Nephron progenitor cell (in vitro differentiated cells): ENCODE results near the gene MLKL.
"Not testable (repeated sequence)": the region's sequence is repeated elsewhere in the genome, so short reads cannot be mapped to it uniquely, and the experiment has no call there.

Source experiments
- DNase-seq: peaks from one replicate; pipeline ENCODE4 v3.0.0; 2021
- H3K27ac Mint-ChIP-seq: 2 replicates; pipeline ENCODE4 v1.8.0; 2021; ENCODE audit warnings: mild to moderate bottlenecking, moderate library complexity, mixed read lengths
- H3K27me3 Mint-ChIP-seq: 2 replicates; pipeline ENCODE4 v1.8.0; 2021; ENCODE audit warnings: mild to moderate bottlenecking, low read depth, mixed read lengths; ENCODE audit not compliant: poor library complexity
- H3K36me3 Mint-ChIP-seq: 2 replicates; pipeline ENCODE4 v1.8.0; 2021; ENCODE audit warnings: low read depth, mixed read lengths
- H3K4me1 Mint-ChIP-seq: 2 replicates; pipeline ENCODE4 v1.8.0; 2021; ENCODE audit warnings: mixed read lengths
- H3K4me3 Mint-ChIP-seq: 2 replicates; pipeline ENCODE4 v1.8.0; 2021; ENCODE audit warnings: mild to moderate bottlenecking, moderate library complexity, mixed read lengths
- H3K9me3 Mint-ChIP-seq: 2 replicates; pipeline ENCODE4 v1.8.0; 2021; ENCODE audit warnings: mild to moderate bottlenecking, moderate library complexity, mixed read lengths
- TF ChIP-seq, protein P1 (sequence below): fragments of 200-600 bp; sonication (generic); IDR thresholded peaks from 2 replicates; pipeline ENCODE4 v1.5.0; 2021; ENCODE audit warnings: antibody characterized with exemption

The MLKL gene

DNA sequence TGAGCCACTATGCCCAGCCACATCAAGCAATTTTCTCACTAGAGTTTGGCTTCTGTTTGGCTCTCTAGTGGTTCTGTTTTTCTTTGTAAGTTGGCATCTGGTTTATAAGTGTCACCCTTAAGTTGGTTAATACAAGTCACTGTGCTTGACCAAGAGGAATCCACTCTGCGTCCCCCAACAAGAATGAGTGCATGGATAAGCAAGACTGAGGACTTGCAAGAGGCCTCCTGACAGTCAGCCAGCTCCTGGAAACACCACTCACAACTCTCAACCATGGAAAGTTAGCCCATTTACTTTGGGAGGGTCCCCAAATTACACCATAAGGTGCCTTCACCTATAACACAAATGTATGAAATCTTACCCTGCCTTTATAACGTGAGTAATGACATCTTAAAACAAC is 41.6 kb downstream of the MLKL start:
- Mint-ChIP-seq H3K27ac (no peak overlapping the region), H3K27me3 (peaks cover 2% of the 10 kb centered on the region), H3K9me3 (no peaks in the 10 kb centered on the region), H3K36me3 (peaks cover 91% of the 10 kb centered on the region), H3K4me1 (peaks cover 28% of the 10 kb centered on the region), H3K4me3 (no peak overlapping the region)
- TF ChIP-seq, protein P1, sequence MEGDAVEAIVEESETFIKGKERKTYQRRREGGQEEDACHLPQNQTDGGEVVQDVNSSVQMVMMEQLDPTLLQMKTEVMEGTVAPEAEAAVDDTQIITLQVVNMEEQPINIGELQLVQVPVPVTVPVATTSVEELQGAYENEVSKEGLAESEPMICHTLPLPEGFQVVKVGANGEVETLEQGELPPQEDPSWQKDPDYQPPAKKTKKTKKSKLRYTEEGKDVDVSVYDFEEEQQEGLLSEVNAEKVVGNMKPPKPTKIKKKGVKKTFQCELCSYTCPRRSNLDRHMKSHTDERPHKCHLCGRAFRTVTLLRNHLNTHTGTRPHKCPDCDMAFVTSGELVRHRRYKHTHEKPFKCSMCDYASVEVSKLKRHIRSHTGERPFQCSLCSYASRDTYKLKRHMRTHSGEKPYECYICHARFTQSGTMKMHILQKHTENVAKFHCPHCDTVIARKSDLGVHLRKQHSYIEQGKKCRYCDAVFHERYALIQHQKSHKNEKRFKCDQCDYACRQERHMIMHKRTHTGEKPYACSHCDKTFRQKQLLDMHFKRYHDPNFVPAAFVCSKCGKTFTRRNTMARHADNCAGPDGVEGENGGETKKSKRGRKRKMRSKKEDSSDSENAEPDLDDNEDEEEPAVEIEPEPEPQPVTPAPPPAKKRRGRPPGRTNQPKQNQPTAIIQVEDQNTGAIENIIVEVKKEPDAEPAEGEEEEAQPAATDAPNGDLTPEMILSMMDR = no peak
- DNase-seq = no peak

DNA sequence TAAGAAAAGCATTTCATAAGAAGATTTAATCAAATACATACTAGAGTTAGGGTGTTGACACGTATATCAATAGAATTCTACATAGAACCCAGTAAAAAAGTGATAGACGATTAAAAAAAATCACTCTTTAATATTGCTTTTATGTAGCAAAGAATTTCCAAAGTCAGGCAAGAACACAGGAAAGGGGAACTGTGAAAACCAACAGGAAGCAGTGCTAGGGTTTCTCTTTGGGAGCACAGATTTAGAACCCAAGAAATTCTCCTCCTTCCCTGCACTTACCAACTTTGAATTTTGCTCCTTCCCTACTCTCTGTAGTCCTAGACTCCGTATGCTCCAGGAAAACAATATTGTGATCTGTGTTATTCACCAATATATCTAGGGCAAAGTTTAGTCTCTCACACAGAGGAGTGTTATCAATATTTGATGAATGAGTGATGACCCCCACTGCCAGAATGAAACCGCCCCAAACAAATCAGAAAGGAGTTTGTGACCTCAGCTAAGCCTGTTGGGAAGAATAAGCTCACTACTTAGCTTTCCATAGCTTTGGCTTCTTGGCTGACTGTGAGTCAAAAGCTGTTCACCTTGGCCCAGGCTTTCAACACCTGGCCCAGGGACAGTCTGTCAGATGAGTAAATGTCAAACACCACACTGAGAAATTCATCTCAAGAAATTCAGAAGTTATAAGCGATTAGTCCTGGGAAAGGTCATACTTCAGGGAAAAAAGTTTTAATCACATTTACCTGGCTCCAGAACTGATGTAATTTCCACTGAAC is 42.6 kb downstream of the MLKL start:
- Mint-ChIP-seq H3K27me3 (no peaks in the 10 kb centered on the region), H3K27ac (peak overlapping the region; percentile 36), H3K4me3 (no peak overlapping the region), H3K9me3 (no peaks in the 10 kb centered on the region), H3K4me1 (peaks cover 22% of the 10 kb centered on the region), H3K36me3 (peaks cover 86% of the 10 kb centered on the region)
- no peak for DNase-seq
- TF ChIP-seq, protein P1 = no peak

DNA sequence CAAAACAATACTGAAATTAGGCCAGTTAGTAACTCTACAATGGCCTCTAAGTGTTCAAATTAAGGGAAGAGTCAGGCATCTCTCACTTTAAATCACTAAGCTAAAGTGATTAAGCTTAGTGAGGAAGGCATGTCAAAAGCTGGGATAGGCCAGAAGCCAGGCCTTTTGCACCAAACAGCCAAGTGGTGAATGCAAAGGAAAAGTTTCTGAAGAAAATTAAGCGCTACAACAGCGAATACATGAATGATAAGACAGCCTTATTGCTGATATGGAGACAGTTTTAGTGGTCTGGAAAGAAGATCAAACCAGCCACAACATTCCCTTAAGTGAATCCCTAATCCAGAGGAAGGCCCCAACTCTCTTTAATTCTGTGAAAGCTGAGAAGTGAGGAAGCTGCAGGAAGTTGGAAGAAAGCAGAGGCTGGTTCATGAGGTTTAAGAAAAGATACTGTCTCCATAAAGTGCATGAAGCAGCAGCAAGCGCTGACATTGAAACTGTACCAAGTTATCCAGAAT is 46.1 kb downstream of the MLKL start:
- DNase-seq = no peak
- TF ChIP-seq, protein P1 = no peak
- Mint-ChIP-seq H3K4me3 (no peak overlapping the region), H3K4me1 (peaks cover 8% of the 10 kb centered on the region), H3K36me3 (peaks cover 74% of the 10 kb centered on the region), H3K9me3 (no peaks in the 10 kb centered on the region), H3K27me3 (no peaks in the 10 kb centered on the region), H3K27ac (no peak overlapping the region)

DNA sequence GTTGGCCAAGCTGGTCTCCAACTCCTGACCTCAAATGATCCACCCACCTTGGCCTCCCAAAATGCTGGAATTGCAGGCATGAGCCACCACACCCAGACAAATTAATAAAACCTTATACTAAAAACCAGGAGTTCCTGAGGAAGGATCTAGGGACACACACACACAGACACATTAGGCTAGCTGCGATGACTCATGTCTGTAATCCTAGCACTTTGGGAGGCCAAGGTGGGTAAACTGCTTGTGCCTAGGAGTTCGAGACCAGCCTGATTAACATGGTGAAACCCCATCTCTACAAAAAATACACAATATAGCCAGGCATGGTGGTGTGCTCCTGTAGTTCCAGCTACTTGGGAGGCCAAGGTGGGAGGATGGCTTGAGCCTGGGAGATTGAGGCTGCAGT is 47.8 kb downstream of the MLKL start:
- H3K4me1 Mint-ChIP-seq, H3K9me3 Mint-ChIP-seq, H3K4me3 Mint-ChIP-seq, H3K27me3 Mint-ChIP-seq, DNase-seq: not testable (repeated sequence)
- peaks cover 70% of the 10 kb centered on the region for H3K36me3 Mint-ChIP-seq
- H3K27ac Mint-ChIP-seq = peak overlapping the region; percentile 71

DNA sequence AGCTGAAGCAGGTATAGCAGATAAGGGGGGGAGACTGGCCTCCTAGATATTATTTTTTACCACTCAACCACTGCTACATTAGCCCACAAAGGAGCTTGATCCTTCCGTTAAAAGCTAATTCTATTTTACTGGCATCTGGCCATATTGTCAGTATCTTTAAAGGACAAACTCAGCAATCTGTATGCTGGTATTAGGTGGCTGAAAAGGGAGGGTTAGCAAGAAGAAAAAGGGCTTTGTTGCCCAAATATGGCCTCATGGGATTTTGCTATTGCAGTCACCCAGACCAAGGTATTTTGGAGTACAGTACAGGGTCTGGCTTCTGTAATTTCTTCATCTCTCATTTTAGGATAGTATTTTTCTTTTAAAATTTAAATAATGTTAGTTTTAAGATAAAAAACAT is 48.4 kb downstream of the MLKL start:
- H3K27ac Mint-ChIP-seq = no peak overlapping the region
- H3K9me3 Mint-ChIP-seq = no peaks in the 10 kb centered on the region
- H3K27me3 Mint-ChIP-seq = no peaks in the 10 kb centered on the region
- TF ChIP-seq, protein P1 = no peak
- H3K4me3 Mint-ChIP-seq = no peak overlapping the region
- H3K36me3 Mint-ChIP-seq = peaks cover 68% of the 10 kb centered on the region
- no peaks in the 10 kb centered on the region for H3K4me1 Mint-ChIP-seq
- no peak for DNase-seq

DNA sequence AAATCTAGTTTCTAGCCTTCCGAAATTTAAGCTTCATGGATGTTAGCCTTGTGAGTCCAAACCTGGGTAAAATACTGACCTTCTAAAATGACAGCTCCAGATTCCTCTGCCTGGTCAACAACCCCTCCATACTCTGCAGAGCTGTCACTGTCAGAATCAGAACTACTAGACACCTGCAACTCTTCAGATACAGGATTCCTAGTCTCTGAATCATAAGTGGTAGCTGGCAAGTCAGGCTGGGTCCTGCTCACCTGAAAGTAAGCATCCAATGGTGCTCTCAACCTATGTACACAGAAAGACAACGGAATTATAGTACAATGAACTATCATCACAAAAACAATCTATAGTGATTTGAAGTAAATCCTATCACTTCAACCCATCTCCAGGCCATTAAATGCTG is 48.8 kb downstream of the MLKL start:
- no peaks in the 10 kb centered on the region for H3K4me1 Mint-ChIP-seq
- H3K36me3 Mint-ChIP-seq = peaks cover 68% of the 10 kb centered on the region
- no peak for DNase-seq
- H3K9me3 Mint-ChIP-seq = no peaks in the 10 kb centered on the region
- H3K4me3 Mint-ChIP-seq = no peak overlapping the region
- H3K27ac Mint-ChIP-seq = peak overlapping the region; percentile 62
- H3K27me3 Mint-ChIP-seq = no peaks in the 10 kb centered on the region
- TF ChIP-seq, protein P1 = no peak
